Epithelial cell of esophagus (primary cell): ENCODE data around the gene CACNG4.

Experiments
- DNase-seq: peaks from one replicate; pipeline ENCODE4 v3.0.0; 2010; ENCODE audit warnings: low read depth
- H3K4me3 ChIP-seq: 2 replicates; pipeline ENCODE4 v1.5.1; 2011; ENCODE audit warnings: mild to moderate bottlenecking, low read length, control low read depth
- TF ChIP-seq, protein P1 (sequence below): IDR thresholded peaks from 2 replicates; pipeline ENCODE4 v1.5.1; 2011; ENCODE audit warnings: low read depth, mild to moderate bottlenecking, low read length, control low read depth, inconsistent platforms; ENCODE audit not compliant: insufficient read depth; ENCODE audit errors: missing control alignments

The CACNG4 gene

GRCh38 chr17:67046398-67046797, 81.9 kb downstream of the CACNG4 start:
- TF ChIP-seq, protein P1, sequence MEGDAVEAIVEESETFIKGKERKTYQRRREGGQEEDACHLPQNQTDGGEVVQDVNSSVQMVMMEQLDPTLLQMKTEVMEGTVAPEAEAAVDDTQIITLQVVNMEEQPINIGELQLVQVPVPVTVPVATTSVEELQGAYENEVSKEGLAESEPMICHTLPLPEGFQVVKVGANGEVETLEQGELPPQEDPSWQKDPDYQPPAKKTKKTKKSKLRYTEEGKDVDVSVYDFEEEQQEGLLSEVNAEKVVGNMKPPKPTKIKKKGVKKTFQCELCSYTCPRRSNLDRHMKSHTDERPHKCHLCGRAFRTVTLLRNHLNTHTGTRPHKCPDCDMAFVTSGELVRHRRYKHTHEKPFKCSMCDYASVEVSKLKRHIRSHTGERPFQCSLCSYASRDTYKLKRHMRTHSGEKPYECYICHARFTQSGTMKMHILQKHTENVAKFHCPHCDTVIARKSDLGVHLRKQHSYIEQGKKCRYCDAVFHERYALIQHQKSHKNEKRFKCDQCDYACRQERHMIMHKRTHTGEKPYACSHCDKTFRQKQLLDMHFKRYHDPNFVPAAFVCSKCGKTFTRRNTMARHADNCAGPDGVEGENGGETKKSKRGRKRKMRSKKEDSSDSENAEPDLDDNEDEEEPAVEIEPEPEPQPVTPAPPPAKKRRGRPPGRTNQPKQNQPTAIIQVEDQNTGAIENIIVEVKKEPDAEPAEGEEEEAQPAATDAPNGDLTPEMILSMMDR: no peak
- no peak overlapping the region for H3K4me3 ChIP-seq
- no peak for DNase-seq

GRCh38 chr17:67047382-67047781, 82.9 kb downstream of the CACNG4 start:
- no peak for DNase-seq
- H3K4me3 ChIP-seq: no peak overlapping the region
- TF ChIP-seq, protein P1: no peak

- TF ChIP-seq, protein P1: no peak
- DNase-seq: no peak
- no peak overlapping the region for H3K4me3 ChIP-seq
Observed at GRCh38 chr17:67049025-67049739, 84.7 kb downstream of the CACNG4 start.

DNA sequence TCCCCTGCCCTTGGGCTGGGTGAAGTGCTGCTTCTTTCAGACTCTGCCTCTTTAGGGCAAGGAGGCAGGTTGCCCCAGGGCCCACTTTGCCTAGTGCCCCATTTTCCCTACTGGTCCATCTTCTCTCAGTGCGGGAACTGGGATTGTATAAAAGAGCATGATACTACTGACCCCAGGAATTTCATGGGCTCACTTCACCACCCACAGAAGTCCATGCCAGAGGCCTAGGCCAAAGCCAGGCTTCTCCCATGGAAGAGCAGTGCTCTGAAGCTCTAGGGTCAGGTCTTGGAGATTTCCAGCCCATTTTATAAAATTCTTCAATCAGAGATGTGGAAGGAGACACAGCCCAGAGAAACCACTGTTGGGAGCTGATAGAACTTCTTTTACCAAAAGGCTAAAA, 85.6 kb downstream of the CACNG4 start:
- DNase-seq: no peak
- H3K4me3 ChIP-seq: no peak overlapping the region
- TF ChIP-seq, protein P1: no peak

DNA sequence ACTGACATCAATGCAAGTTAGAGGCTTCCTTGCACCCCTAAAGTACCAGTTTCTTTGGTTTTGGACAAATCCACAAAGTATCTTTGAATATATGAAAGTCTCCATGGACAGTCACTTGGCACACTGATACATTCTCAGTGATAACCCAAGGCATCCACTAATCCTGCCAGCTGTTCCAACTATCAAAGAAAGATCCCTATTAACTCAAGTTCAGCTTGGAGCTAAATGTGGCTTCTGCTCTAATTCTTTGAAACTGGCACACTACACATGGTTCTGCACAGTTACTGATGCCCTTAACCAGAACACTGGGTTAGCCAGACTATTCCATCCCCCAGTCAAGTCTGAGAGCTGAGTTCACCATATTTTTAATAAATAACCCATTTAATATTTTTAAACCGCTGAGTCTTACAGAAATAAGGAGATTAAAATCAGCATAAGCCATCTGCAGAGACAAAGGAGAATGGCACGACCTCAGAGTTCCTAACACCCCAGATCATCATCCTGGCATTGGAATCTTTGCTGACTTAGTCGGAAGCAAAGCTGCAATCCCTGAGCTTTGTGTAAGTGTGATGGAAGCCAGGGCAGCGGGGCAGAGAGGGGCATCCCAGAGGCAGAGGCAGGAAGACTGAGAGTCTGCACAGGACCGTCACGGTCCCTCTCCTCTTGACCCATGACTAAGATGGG, 86.1 kb downstream of the CACNG4 start:
- TF ChIP-seq, protein P1: no peak
- H3K4me3 ChIP-seq: no peak overlapping the region
- no peak for DNase-seq

DNA sequence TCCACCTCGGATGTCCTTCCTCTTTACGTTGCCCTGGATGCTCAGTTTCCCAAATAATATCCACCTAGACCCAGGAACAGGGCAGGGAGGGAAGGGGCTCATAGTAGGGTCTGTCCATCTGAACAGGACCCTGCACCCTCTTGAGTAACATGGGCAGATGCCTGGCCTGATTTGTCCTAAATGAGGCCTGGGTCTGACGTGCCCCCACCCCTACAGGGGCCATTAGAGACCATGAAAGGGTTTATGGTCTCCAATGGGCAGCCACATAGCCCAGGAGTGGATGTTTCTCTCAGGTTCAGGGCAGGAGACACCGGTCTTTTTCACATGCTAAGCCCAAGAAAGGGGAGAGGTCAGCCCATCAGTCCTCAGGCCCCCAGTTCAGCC, 86.6 kb downstream of the CACNG4 start:
- no peak overlapping the region for H3K4me3 ChIP-seq
- TF ChIP-seq, protein P1: no peak
- DNase-seq: no peak
